H1 (cell line): ENCODE results near the gene SLC25A22. TPM values are rescaled to one million over a fixed set of nuclear protein-coding genes. Genes with fewer than 3 reads are reported as not detected.
A peak's percentile ranks its signal among the peaks of the same experiment; 100 is the strongest.

ENCODE experiments used
- polyA plus RNA-seq, 7 experiments: library from polyadenylated mRNA; depleted of rRNA in 3 of 7; stranded (reverse) in 5 of 7; unstranded in 2 of 7; fragments of >200 nt in 5 of 7; fragments of 200-250 nt in 2 of 7; gene quantifications; 1 replicate in 5 of 7; 2 replicates in 1 of 7; 4 replicates in 1 of 7; pipeline versions ENCODE4 v1.2.1 to v1.2.3, GENCODE V29; 2011 to 2013; ENCODE audit warnings: missing spikeins in 2 of 7, mixed read lengths in 2 of 7
- total RNA-seq: library from RNA; stranded (reverse); fragmentation: NEBNext Ultra II Directional; extraction: Animal tissue kit (Norgen Biotek cat#: 25700); gene quantifications from 2 replicates; pipeline ENCODE4 v1.2.1, GENCODE V29; 2021
- TF ChIP-seq, protein P1 (sequence below): IDR thresholded peaks from 2 replicates; pipeline ENCODE4 v1.6.1; 2012; ENCODE audit warnings: inconsistent platforms

The SLC25A22 gene
- total and polyA plus RNA-seq, 2 of the 8 experiments (the other 6 are each of a cell fraction or from before 2014, with no cell fraction given), result 31.5 to 48.0 TPM

- TF ChIP-seq, protein P1, sequence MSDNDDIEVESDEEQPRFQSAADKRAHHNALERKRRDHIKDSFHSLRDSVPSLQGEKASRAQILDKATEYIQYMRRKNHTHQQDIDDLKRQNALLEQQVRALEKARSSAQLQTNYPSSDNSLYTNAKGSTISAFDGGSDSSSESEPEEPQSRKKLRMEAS, result peak; percentile 21; the same call in 1 of the 2 replicates
Measured at GRCh38 chr11:777288-778255, 20.5 kb downstream of the SLC25A22 start, which contains the start of gene GATD1 (continued).
